Measurements from ENCODE around the gene TTLL11. TPM values are rescaled to one million over a fixed set of nuclear protein-coding genes. Genes with fewer than 3 reads are reported as not detected.

The TTLL11 gene
- total RNA-seq, 4 donors from 2014 or later, result 7.9 to 14.4 (median 9.7) TPM

DNA sequence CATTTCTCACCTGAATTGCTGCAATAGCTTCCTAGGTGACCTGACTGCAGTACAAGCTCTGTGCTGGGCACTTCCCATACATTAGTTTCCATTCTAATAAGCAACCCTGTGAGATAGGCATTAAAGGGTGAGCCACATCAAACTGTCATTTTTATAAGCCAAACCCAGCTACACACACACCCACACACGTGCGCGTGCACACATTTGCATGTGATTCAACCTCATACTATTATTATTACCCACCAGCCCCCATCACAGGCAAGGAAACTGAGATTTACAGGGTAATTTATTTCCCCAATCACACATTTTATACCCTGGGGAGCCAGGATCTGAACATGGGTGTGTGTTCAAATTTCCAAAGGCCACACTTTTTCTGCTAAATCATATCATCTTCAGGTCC lies 93.6 kb downstream of the TTLL11 start:
- DNase-seq, result no peak
- H3K4me1 ChIP-seq, result peaks cover 0 to 9% of the 10 kb centered on the region in 2 donors
- H3K27ac ChIP-seq, result no peak overlapping the region
- H3K4me3 ChIP-seq (replicated peaks in 1 of 3), result no peak overlapping the region
- TF ChIP-seq CTCF (IDR thresholded peaks at IDR 0.05) (no peak), POLR2A (IDR thresholded peaks at IDR 0.05) (no peak)
- intact Hi-C loops (cut with DNase I), result loop anchor here (5.0 to 10.0 kb wide), 2 partner anchors 252 to 365 kb away; no protein-coding TSS in a partner anchor
- 97 to 98% methylated on average over 3 of the region's 3 CpGs for WGBS, 2 donors
- no peaks in the 10 kb centered on the region for H3K27me3 ChIP-seq
- no peaks in the 10 kb centered on the region for H3K9me3 ChIP-seq
- no peaks in the 10 kb centered on the region for H3K36me3 ChIP-seq

DNA sequence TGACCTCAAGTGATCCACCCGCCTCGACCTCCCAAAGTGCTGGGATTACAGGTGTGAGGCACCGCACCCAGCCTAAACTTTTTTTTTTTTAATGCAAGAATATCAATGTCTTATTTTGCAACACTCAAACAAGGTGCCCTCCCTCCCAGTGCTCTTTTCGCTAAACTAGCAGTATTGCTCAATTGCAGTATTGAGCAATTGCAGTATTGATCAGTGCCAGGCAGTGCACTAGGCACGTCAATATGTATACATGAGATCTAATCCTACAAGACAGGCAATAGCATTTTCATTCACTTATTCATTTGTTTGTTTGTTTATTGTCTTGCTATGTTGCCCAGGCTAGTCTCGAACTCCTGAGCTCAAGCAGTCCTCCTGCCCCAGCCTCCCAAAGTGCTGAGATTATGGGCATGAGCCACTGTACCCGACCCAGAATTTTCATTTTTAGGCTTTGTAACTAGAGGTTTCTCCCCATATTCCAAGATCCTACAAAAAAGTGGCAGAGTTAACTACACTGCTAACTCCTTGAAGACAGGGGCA lies 94.5 kb downstream of the TTLL11 start:
- DNase-seq, result no peak
- Histone ChIP-seq H3K27ac (no peak overlapping the region), H3K4me3 (replicated peaks in 1 of 3) (no peak overlapping the region), H3K4me1 (peaks cover 0 to 9% of the 10 kb centered on the region in 2 donors), H3K9me3 (no peaks in the 10 kb centered on the region), H3K27me3 (no peaks in the 10 kb centered on the region), H3K36me3 (no peaks in the 10 kb centered on the region)
- intact Hi-C loops (cut with DNase I), result loop anchor here (5.0 to 10.0 kb wide), 2 partner anchors 251 to 364 kb away; no protein-coding TSS in a partner anchor
- TF ChIP-seq POLR2A (IDR thresholded peaks at IDR 0.05), result no peak
- TF ChIP-seq CTCF (IDR thresholded peaks at IDR 0.05), result no peak
- 95 to 98% methylated on average over 7 of the region's 7 CpGs for WGBS, 2 donors

GRCh38 chr9:121997791-121998190 lies 95.3 kb downstream of the TTLL11 start:
- Histone ChIP-seq H3K4me1 (peaks cover 0 to 9% of the 10 kb centered on the region in 2 donors), H3K9me3 (no peaks in the 10 kb centered on the region), H3K4me3 (replicated peaks in 1 of 3) (no peak overlapping the region), H3K36me3 (no peaks in the 10 kb centered on the region), H3K27me3 (no peaks in the 10 kb centered on the region), H3K27ac (no peak overlapping the region)
- TF ChIP-seq POLR2A (IDR thresholded peaks at IDR 0.05) (no peak), CTCF (IDR thresholded peaks at IDR 0.05) (no peak)
- whole genome bisulfite sequencing, 2 donors, result 79 to 84% methylated on average over 7 of the region's 7 CpGs
- DNase-seq, result no peak
- intact Hi-C loops (cut with DNase I), result loop anchor here (5.0 to 10.0 kb wide), 2 partner anchors 250 to 363 kb away; no protein-coding TSS in a partner anchor

DNA sequence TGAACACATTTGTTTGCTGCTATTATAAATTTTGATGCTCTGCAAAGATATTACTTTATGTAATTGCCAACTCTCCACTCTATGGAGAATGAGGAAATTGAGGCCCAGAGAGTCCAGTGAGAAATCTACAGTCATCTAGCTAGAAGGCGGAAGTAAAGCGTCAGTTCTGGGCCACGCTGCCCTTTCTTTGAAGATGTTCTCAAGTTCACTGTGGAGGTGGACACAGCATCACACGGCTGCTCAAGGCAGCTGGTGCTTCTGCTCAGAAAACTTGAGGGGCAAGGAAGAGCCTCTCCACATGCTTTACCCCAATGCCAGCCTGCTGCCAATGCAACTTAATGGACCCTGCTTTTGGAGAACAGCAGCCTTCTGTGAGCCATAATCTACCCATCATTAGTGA lies 96.3 kb downstream of the TTLL11 start:
- no peak for TF ChIP-seq CTCF (IDR thresholded peaks at IDR 0.05)
- no peak for TF ChIP-seq POLR2A (IDR thresholded peaks at IDR 0.05)
- intact Hi-C loops (cut with DNase I), result loop anchor here (5.0 to 10.0 kb wide), 2 partner anchors 249 to 362 kb away; no protein-coding TSS in a partner anchor
- H3K4me1 ChIP-seq, result peaks cover 0 to 5% of the 10 kb centered on the region in 2 donors
- H3K36me3 ChIP-seq, result no peaks in the 10 kb centered on the region
- no peaks in the 10 kb centered on the region for H3K9me3 ChIP-seq
- H3K27me3 ChIP-seq, result no peaks in the 10 kb centered on the region
- WGBS, 2 donors, result 87 to 92% methylated on average over 4 of the region's 4 CpGs
- DNase-seq, result no peak
- H3K4me3 ChIP-seq (replicated peaks in 1 of 3), result no peak overlapping the region
- H3K27ac ChIP-seq, result no peak overlapping the region

GRCh38 chr9:121995997-121996396 lies 97.1 kb downstream of the TTLL11 start:
- H3K4me1 ChIP-seq, result no peaks in the 10 kb centered on the region
- H3K4me3 ChIP-seq (replicated peaks in 1 of 3), result no peak overlapping the region
- H3K27ac ChIP-seq, result no peak overlapping the region
- TF ChIP-seq CTCF (IDR thresholded peaks at IDR 0.05) (no peak), POLR2A (IDR thresholded peaks at IDR 0.05) (no peak)
- no peaks in the 10 kb centered on the region for H3K9me3 ChIP-seq
- H3K27me3 ChIP-seq, result no peaks in the 10 kb centered on the region
- WGBS, 2 donors, result 78 to 81% methylated on average over 5 of the region's 5 CpGs
- H3K36me3 ChIP-seq, result no peaks in the 10 kb centered on the region
- intact Hi-C loops (cut with DNase I), result loop anchor here (5.0 to 10.0 kb wide), 2 partner anchors 249 to 361 kb away; no protein-coding TSS in a partner anchor
- no peak for DNase-seq
